Activated naive CD4-positive, alpha-beta T cell treated with anti-CD3 and anti-CD28 coated beads for 36 hours (primary cell): ENCODE results near the gene CCDC138. TPM values are rescaled to one million over a fixed set of nuclear protein-coding genes. Genes with fewer than 3 reads are reported as not detected.

Experiments
- CTCF ChIA-PET: fragments of 350-600 bp; sonication (Branson Sonifier 250); formaldehyde crosslinking; loops from one replicate; lab custom pipeline; 2021; ENCODE audit warnings: antibody characterized with exemption; lab: Charles Lee
- DNase-seq: peaks from one replicate; pipeline ENCODE4 v3.0.0-alpha.2; 2020
- H3K27ac Mint-ChIP-seq: one replicate; pipeline ENCODE4 v1.8.0; 2021; ENCODE audit warnings: mild to moderate bottlenecking, mixed read lengths
- H3K27me3 Mint-ChIP-seq: one replicate; pipeline ENCODE4 v1.8.0; 2021; ENCODE audit warnings: low read depth, mixed read lengths
- H3K36me3 Mint-ChIP-seq: one replicate; pipeline ENCODE4 v1.8.0; 2021; ENCODE audit warnings: low read depth, mixed read lengths
- H3K4me1 Mint-ChIP-seq: one replicate; pipeline ENCODE4 v1.8.0; 2021; ENCODE audit warnings: low read depth, mixed read lengths
- H3K4me3 Mint-ChIP-seq: one replicate; pipeline ENCODE4 v1.8.0; 2021; ENCODE audit warnings: mild to moderate bottlenecking, moderate library complexity, mixed read lengths
- H3K9me3 Mint-ChIP-seq: one replicate; pipeline ENCODE4 v1.8.0; 2021; ENCODE audit warnings: mixed read lengths
- intact Hi-C: fragments of 100-400 bp; cut with micrococcal nuclease; formaldehyde crosslinking; loops from one replicate; pipeline ENCODE4 v1.15.1; 2023
- total RNA-seq, 2 experiments: library from RNA; stranded (reverse); gene quantifications; one replicate each; pipeline ENCODE4 v1.2.3, GENCODE V29; 2021

Gene CCDC138
- total RNA-seq, 2 experiments from 2014 or later: 7.4 to 9.5 TPM

- Mint-ChIP-seq H3K4me3 (no peak overlapping the region), H3K36me3 (peaks cover 45% of the 10 kb centered on the region), H3K27me3 (no peaks in the 10 kb centered on the region), H3K9me3 (peaks cover 22% of the 10 kb centered on the region), H3K4me1 (no peaks in the 10 kb centered on the region), H3K27ac (no peak overlapping the region)
- CTCF ChIA-PET: no interaction called here
- no peak for DNase-seq
- intact Hi-C loops: no loop called here
Observed at GRCh38 chr2:108806371-108807113, 20.0 kb downstream of the CCDC138 start.

- H3K27ac Mint-ChIP-seq: no peak overlapping the region
- intact Hi-C loops: no loop called here
- H3K4me3 Mint-ChIP-seq: no peak overlapping the region
- no peaks in the 10 kb centered on the region for H3K27me3 Mint-ChIP-seq
- peaks cover 22% of the 10 kb centered on the region for H3K9me3 Mint-ChIP-seq
- CTCF ChIA-PET: no interaction called here
- peaks cover 54% of the 10 kb centered on the region for H3K36me3 Mint-ChIP-seq
- DNase-seq: no peak
- H3K4me1 Mint-ChIP-seq: peaks cover 2% of the 10 kb centered on the region
Observed at GRCh38 chr2:108809936-108810335, 23.4 kb downstream of the CCDC138 start.

- CTCF ChIA-PET: interaction anchor here (1.1 kb wide), 1 partner anchor 699 kb away, joined by 3 read pairs; no protein-coding TSS in a partner anchor
- intact Hi-C loops: no loop called here
- peaks cover 56% of the 10 kb centered on the region for H3K36me3 Mint-ChIP-seq
Observed at GRCh38 chr2:108810993-108811957, 24.7 kb downstream of the CCDC138 start.

GRCh38 chr2:108813732-108814131 lies 27.2 kb downstream of the CCDC138 start:
- Mint-ChIP-seq H3K4me1 (peaks cover 2% of the 10 kb centered on the region), H3K9me3 (peaks cover 16% of the 10 kb centered on the region), H3K36me3 (peaks cover 54% of the 10 kb centered on the region), H3K27ac (no peak overlapping the region), H3K4me3 (no peak overlapping the region), H3K27me3 (no peaks in the 10 kb centered on the region)
- intact Hi-C loops: no loop called here
- DNase-seq: no peak
- CTCF ChIA-PET: no interaction called here

More at GRCh38 chr2:108810993-108811957, 24.7 kb downstream of the CCDC138 start:
- no peak for DNase-seq
- Mint-ChIP-seq H3K27me3 (no peaks in the 10 kb centered on the region), H3K9me3 (peaks cover 22% of the 10 kb centered on the region), H3K4me3 (no peak overlapping the region), H3K4me1 (peaks cover 2% of the 10 kb centered on the region), H3K27ac (no peak overlapping the region)

- H3K4me1 Mint-ChIP-seq: no peaks in the 10 kb centered on the region
- H3K9me3 Mint-ChIP-seq: peaks cover 6% of the 10 kb centered on the region
- no peak overlapping the region for H3K27ac Mint-ChIP-seq
- H3K4me3 Mint-ChIP-seq: no peak overlapping the region
- CTCF ChIA-PET: interaction anchor here (0.6 kb wide), 1 partner anchor 113 kb away, joined by 3 read pairs; no protein-coding TSS in a partner anchor
- intact Hi-C loops: no loop called here
- no peak for DNase-seq
- H3K27me3 Mint-ChIP-seq: no peaks in the 10 kb centered on the region
- peaks cover 42% of the 10 kb centered on the region for H3K36me3 Mint-ChIP-seq
Observed at GRCh38 chr2:108820482-108820881, 33.9 kb downstream of the CCDC138 start.

GRCh38 chr2:108823286-108823685 lies 36.7 kb downstream of the CCDC138 start:
- Mint-ChIP-seq H3K27me3 (no peaks in the 10 kb centered on the region), H3K27ac (no peak overlapping the region), H3K4me3 (no peak overlapping the region), H3K9me3 (peaks cover 6% of the 10 kb centered on the region), H3K36me3 (peaks cover 27% of the 10 kb centered on the region), H3K4me1 (no peaks in the 10 kb centered on the region)
- no peak for DNase-seq
- CTCF ChIA-PET: no interaction called here
- intact Hi-C loops: no loop called here

- DNase-seq: no peak
- Mint-ChIP-seq H3K27me3 (no peaks in the 10 kb centered on the region), H3K4me3 (no peak overlapping the region), H3K9me3 (peaks cover 4% of the 10 kb centered on the region), H3K36me3 (peaks cover 19% of the 10 kb centered on the region), H3K4me1 (no peaks in the 10 kb centered on the region), H3K27ac (no peak overlapping the region)
- CTCF ChIA-PET: interaction anchor here (0.6 kb wide), 1 partner anchor 53 kb away, joined by 3 read pairs; no protein-coding TSS in a partner anchor
- intact Hi-C loops: no loop called here
Observed at GRCh38 chr2:108824316-108825070, 37.9 kb downstream of the CCDC138 start.

GRCh38 chr2:108825254-108825653 lies 38.7 kb downstream of the CCDC138 start:
- Mint-ChIP-seq H3K27me3 (no peaks in the 10 kb centered on the region), H3K36me3 (peaks cover 12% of the 10 kb centered on the region), H3K4me1 (no peaks in the 10 kb centered on the region), H3K27ac (no peak overlapping the region), H3K4me3 (no peak overlapping the region), H3K9me3 (no peaks in the 10 kb centered on the region)
- DNase-seq: no peak
- CTCF ChIA-PET: no interaction called here
- intact Hi-C loops: no loop called here

- H3K9me3 Mint-ChIP-seq: no peaks in the 10 kb centered on the region
- CTCF ChIA-PET: no interaction called here
- H3K36me3 Mint-ChIP-seq: peaks cover 10% of the 10 kb centered on the region
- no peaks in the 10 kb centered on the region for H3K27me3 Mint-ChIP-seq
- H3K4me3 Mint-ChIP-seq: no peak overlapping the region
- no peak for DNase-seq
- no peak overlapping the region for H3K27ac Mint-ChIP-seq
- intact Hi-C loops: no loop called here
- no peaks in the 10 kb centered on the region for H3K4me1 Mint-ChIP-seq
Observed at GRCh38 chr2:108825736-108826135, 39.2 kb downstream of the CCDC138 start.

GRCh38 chr2:108829578-108830310 lies 43.2 kb downstream of the CCDC138 start:
- Mint-ChIP-seq H3K27me3 (no peaks in the 10 kb centered on the region), H3K27ac (no peak overlapping the region), H3K4me3 (no peak overlapping the region), H3K9me3 (no peaks in the 10 kb centered on the region), H3K4me1 (peaks cover 12% of the 10 kb centered on the region), H3K36me3 (peaks cover 4% of the 10 kb centered on the region)
- CTCF ChIA-PET: no interaction called here
- intact Hi-C loops: no loop called here
- no peak for DNase-seq

- H3K27ac Mint-ChIP-seq: no peak overlapping the region
Observed at GRCh38 chr2:108833219-108833618, 46.6 kb downstream of the CCDC138 start.

More at GRCh38 chr2:108833219-108833618, 46.6 kb downstream of the CCDC138 start:
- intact Hi-C loops: no loop called here
- Mint-ChIP-seq H3K9me3 (peaks cover 4% of the 10 kb centered on the region), H3K27me3 (no peaks in the 10 kb centered on the region), H3K36me3 (peaks cover 6% of the 10 kb centered on the region), H3K4me1 (peaks cover 18% of the 10 kb centered on the region), H3K4me3 (no peak overlapping the region)
- CTCF ChIA-PET: no interaction called here
- no peak for DNase-seq
